OCI-LY1 (cell line): Measurements from ENCODE around the gene ADNP.

Source experiments
- H2AFZ ChIP-seq: fragments of 200-600 bp; sonication (generic), shearing (Covaris generic); 2 replicates; pipeline ENCODE4 v1.6.0; 2014; ENCODE audit warnings: antibody characterized with exemption, mild to moderate bottlenecking, low read length
- H3F3A ChIP-seq: fragments of 200-600 bp; sonication (generic), shearing (Covaris generic); 2 replicates; pipeline ENCODE4 v1.6.0; 2014; ENCODE audit warnings: mild to moderate bottlenecking, antibody characterized with exemption, low read length, moderate library complexity; ENCODE audit not compliant: insufficient read depth
- H3K27ac ChIP-seq: fragments of 200-600 bp; sonication (generic); 2 replicates; pipeline ENCODE4 v1.5.1; 2014; ENCODE audit warnings: low read length, mixed run types, mild to moderate bottlenecking, low read depth; ENCODE audit not compliant: poor library complexity, severe bottlenecking
- H3K27me3 ChIP-seq: fragments of 200-600 bp; sonication (generic); 2 replicates; pipeline ENCODE4 v1.6.0; 2014; ENCODE audit warnings: antibody characterized with exemption, mild to moderate bottlenecking, low read length, moderate library complexity; ENCODE audit not compliant: insufficient read depth
- H3K36me3 ChIP-seq: fragments of 200-600 bp; sonication (generic); 2 replicates; pipeline ENCODE4 v1.6.1; 2014; ENCODE audit warnings: mild to moderate bottlenecking, antibody characterized with exemption, low read length, moderate library complexity, mixed read lengths; ENCODE audit not compliant: insufficient read depth
- H3K4me1 ChIP-seq: fragments of 200-600 bp; sonication (generic); 2 replicates; pipeline ENCODE4 v1.5.1; 2014; ENCODE audit warnings: mild to moderate bottlenecking, low read length, moderate library complexity; ENCODE audit not compliant: insufficient read depth, severe bottlenecking
- H3K4me2 ChIP-seq: fragments of 200-600 bp; sonication (generic), shearing (Covaris generic); 2 replicates; pipeline ENCODE4 v1.6.1; 2014; ENCODE audit warnings: low read length
- H3K4me3 ChIP-seq: fragments of 200-600 bp; sonication (generic); 2 replicates; pipeline ENCODE4 v1.5.1; 2014; ENCODE audit warnings: low read length, low read depth, mild to moderate bottlenecking, mixed read lengths; ENCODE audit not compliant: poor library complexity, severe bottlenecking
- H3K79me2 ChIP-seq: fragments of 200-600 bp; shearing (Covaris generic); 2 replicates; pipeline ENCODE4 v1.6.1; 2016; ENCODE audit warnings: mixed run types, low read length, mixed read lengths; ENCODE audit not compliant: insufficient read depth
- H3K9ac ChIP-seq: fragments of 200-600 bp; sonication (generic), shearing (Covaris generic); 2 replicates; pipeline ENCODE4 v1.6.1; 2014; ENCODE audit warnings: mild to moderate bottlenecking, low read length, mixed read lengths
- H3K9me2 ChIP-seq: fragments of 200-600 bp; sonication (generic), shearing (Covaris generic); 2 replicates; pipeline ENCODE4 v1.6.1; 2014; ENCODE audit warnings: low read depth, mild to moderate bottlenecking, low read length, mixed read lengths
- H3K9me3 ChIP-seq: fragments of 200-600 bp; shearing (Covaris generic); 2 replicates; pipeline ENCODE4 v1.6.1; 2014; ENCODE audit warnings: low read length, mixed read lengths
- H4K20me1 ChIP-seq: fragments of 200-600 bp; sonication (generic), shearing (Covaris generic); 2 replicates; pipeline ENCODE4 v1.6.0; 2016; ENCODE audit warnings: mild to moderate bottlenecking, low read length; ENCODE audit not compliant: insufficient read depth
- CTCF ChIP-seq: fragments of 200-600 bp; sonication (generic), shearing (Covaris generic); IDR thresholded peaks from 2 replicates; pipeline ENCODE4 v1.5.1; 2017; ENCODE audit warnings: mild to moderate bottlenecking, antibody characterized with exemption, low read length, moderate library complexity, mixed read lengths
- EZH2 ChIP-seq: fragments of 200-600 bp; sonication (generic), shearing (Covaris generic); IDR thresholded peaks from 2 replicates; pipeline ENCODE4 v1.8.0; 2017; ENCODE audit warnings: borderline replicate concordance, mixed run types, mild to moderate bottlenecking, antibody characterized with exemption, low read length, moderate library complexity, mixed read lengths

The ADNP gene

GRCh38 chr20:50855498-50856474 lies 75.5 kb downstream of the ADNP start:
- H3K9me3 ChIP-seq: no peaks in the 10 kb centered on the region
- H3K4me3 ChIP-seq: no peak overlapping the region
- H3K9ac ChIP-seq: no peak overlapping the region
- no peaks in the 10 kb centered on the region for H3K27me3 ChIP-seq
- peaks cover 6% of the 10 kb centered on the region; the same call in 1 of the 2 replicates for H3K36me3 ChIP-seq
- H3K4me1 ChIP-seq: peaks cover 25% of the 10 kb centered on the region
- no peaks in the 10 kb centered on the region for H4K20me1 ChIP-seq
- H2AFZ ChIP-seq: no peak overlapping the region
- H3F3A ChIP-seq: no peaks in the 10 kb centered on the region
- H3K4me2 ChIP-seq: no peak overlapping the region
- TF ChIP-seq EZH2 (no peak), CTCF (no peak)
- no peak overlapping the region for H3K27ac ChIP-seq
- no peaks in the 10 kb centered on the region for H3K9me2 ChIP-seq
- H3K79me2 ChIP-seq: no peaks in the 10 kb centered on the region

GRCh38 chr20:50854506-50855249 lies 76.6 kb downstream of the ADNP start:
- Histone ChIP-seq H3K27ac (no peak overlapping the region), H3K9me3 (no peaks in the 10 kb centered on the region), H3K79me2 (no peaks in the 10 kb centered on the region), H3K4me1 (peaks cover 30% of the 10 kb centered on the region), H3K27me3 (no peaks in the 10 kb centered on the region), H2AFZ (no peak overlapping the region), H3K9me2 (no peaks in the 10 kb centered on the region), H4K20me1 (no peaks in the 10 kb centered on the region), H3F3A (no peaks in the 10 kb centered on the region), H3K4me3 (no peak overlapping the region), H3K9ac (no peak overlapping the region), H3K4me2 (no peak overlapping the region), H3K36me3 (peaks cover 6% of the 10 kb centered on the region; the same call in 1 of the 2 replicates)
- TF ChIP-seq EZH2 (no peak), CTCF (no peak)

GRCh38 chr20:50852085-50852484 lies 79.2 kb downstream of the ADNP start:
- Histone ChIP-seq H3K4me1 (peaks cover 40% of the 10 kb centered on the region), H2AFZ (no peak overlapping the region), H3K27me3 (no peaks in the 10 kb centered on the region), H3K4me2 (no peak overlapping the region), H3K4me3 (no peak overlapping the region), H3F3A (no peaks in the 10 kb centered on the region), H3K9me2 (no peaks in the 10 kb centered on the region), H3K79me2 (no peaks in the 10 kb centered on the region), H3K9me3 (no peaks in the 10 kb centered on the region), H3K36me3 (peaks cover 11% of the 10 kb centered on the region; the same call in 1 of the 2 replicates), H4K20me1 (no peaks in the 10 kb centered on the region), H3K9ac (no peak overlapping the region), H3K27ac (no peak overlapping the region)
- no peak for TF ChIP-seq CTCF
- no peak for TF ChIP-seq EZH2
